Ovary (tissue), 9 donors: ENCODE measurements around the gene CHERP. TPM values are rescaled to one million over a fixed set of nuclear protein-coding genes. Genes with fewer than 3 reads are reported as not detected.
"Not testable (repeated sequence)": the region's sequence is repeated elsewhere in the genome, so short reads cannot be mapped to it uniquely, and the experiment has no call there.

Experiments
- DNase-seq, 5 donors: peaks; one replicate each; pipeline ENCODE4 v3.0.0-alpha.2; 2019 to 2020
- H3K27ac ChIP-seq, 2 donors: fragments of 200-600 bp; one replicate each; pipeline versions ENCODE4 v1.5.1 to v1.8.0; 2019 to 2022
- H3K27me3 ChIP-seq: fragments of 200-600 bp; one replicate; pipeline ENCODE4 v1.8.0; 2022
- H3K36me3 ChIP-seq: fragments of 200-600 bp; sonication (generic); one replicate; pipeline ENCODE4 v1.5.1; 2019
- H3K4me1 ChIP-seq: one replicate; pipeline ENCODE4 v1.8.1; 2013; ENCODE audit warnings: mild to moderate bottlenecking, moderate library complexity; ENCODE audit not compliant: insufficient read depth
- H3K4me3 ChIP-seq: fragments of 200-600 bp; sonication (generic); one replicate; pipeline ENCODE4 v1.5.1; 2017
- H3K9me3 ChIP-seq, 2 donors: fragments of 200-600 bp in 1 of 2; sonication (generic) in 1 of 2; one replicate each; pipeline versions ENCODE4 v1.5.1 to v1.8.1; 2013 to 2019; ENCODE audit warnings: mild to moderate bottlenecking in 1 of 2, moderate library complexity in 1 of 2
- EP300 ChIP-seq: sonication (generic); formaldehyde crosslinking; IDR thresholded peaks from one replicate; pipeline ENCODE4 v1.6.1; 2017; ENCODE audit warnings: antibody characterized with exemption
- POLR2A ChIP-seq: fragments of 450-650 bp; IDR thresholded peaks from one replicate; pipeline ENCODE4 v1.6.1; 2017; ENCODE audit warnings: antibody characterized with exemption, mild to moderate bottlenecking, moderate library complexity
- WGBS, 3 donors: extraction: QIAGEN DNeasy Blood & Tissue Kit in 1 of 3; methylation state at CpG; one replicate each; pipeline versions ENCODE4 v1.1.5 to v1.1.7; 2013 to 2017; 5-methylcytosine and 5-hydroxymethylcytosine counted together
- intact Hi-C, 4 donors: fragments of 100-400 bp; cut with DNase I; formaldehyde crosslinking; loops; one replicate each; pipeline versions ENCODE4 v1.11.0 to v1.15.1; 2022 to 2023
- polyA plus RNA-seq, 2 donors: library from polyadenylated mRNA; stranded (reverse); fragments of 200-250 nt in 1 of 2; fragments of 350-450 nt in 1 of 2; fragmentation: Illumina TruSeq in 1 of 2; extraction: RNeasy Lipid Tissue Mini Kit (QIAGEN cat#74804) in 1 of 2; gene quantifications; one replicate each; pipeline ENCODE4 v1.2.3, GENCODE V29; 2013 to 2014
- total RNA-seq, 7 donors: library from RNA; depleted of rRNA in 2 of 7; stranded (reverse); fragments of >200 nt in 2 of 7; fragmentation: NEBNext Ultra II Directional in 3 of 7; extraction: Animal tissue kit (Norgen Biotek cat#: 25700) in 3 of 7; gene quantifications; one replicate each; pipeline versions ENCODE4 v1.1.0 to v1.2.4, GENCODE V29; 2016 to 2023
- TF ChIP-seq, protein P1 (sequence below), 3 donors: fragments of 450-650 bp in 2 of 3; fragments of 200-600 bp in 1 of 3; IDR thresholded peaks; one replicate each; pipeline versions ENCODE4 v1.5.1 to v1.8.0; 2016 to 2022; ENCODE audit warnings: antibody characterized with exemption in 3 of 3, mild to moderate bottlenecking in 1 of 3
- donor health status: DM: no; HTN: no; CAD: no; lungs with moderate emphysema.
- donor health status: DM: no; HTN: no; CAD: no.
- donor health status: Bipolar disorder and iron deficiency.
- donor health status: DM: yes; HTN: yes; CAD: no.
- donor health status: DM: no; HTN: no; CAD: no.
- donor health status: DM: yes; HTN: yes; CAD: no.

CHERP gene
- total and polyA plus RNA-seq, 9 donors = 5.9 to 52.6 (median 39.7) TPM

- Histone ChIP-seq H3K4me1 (no peaks in the 10 kb centered on the region), H3K27me3 (no peaks in the 10 kb centered on the region)
Observed at GRCh38 chr19:16548956-16549355, 6.7 kb upstream of the CHERP start.

DNA sequence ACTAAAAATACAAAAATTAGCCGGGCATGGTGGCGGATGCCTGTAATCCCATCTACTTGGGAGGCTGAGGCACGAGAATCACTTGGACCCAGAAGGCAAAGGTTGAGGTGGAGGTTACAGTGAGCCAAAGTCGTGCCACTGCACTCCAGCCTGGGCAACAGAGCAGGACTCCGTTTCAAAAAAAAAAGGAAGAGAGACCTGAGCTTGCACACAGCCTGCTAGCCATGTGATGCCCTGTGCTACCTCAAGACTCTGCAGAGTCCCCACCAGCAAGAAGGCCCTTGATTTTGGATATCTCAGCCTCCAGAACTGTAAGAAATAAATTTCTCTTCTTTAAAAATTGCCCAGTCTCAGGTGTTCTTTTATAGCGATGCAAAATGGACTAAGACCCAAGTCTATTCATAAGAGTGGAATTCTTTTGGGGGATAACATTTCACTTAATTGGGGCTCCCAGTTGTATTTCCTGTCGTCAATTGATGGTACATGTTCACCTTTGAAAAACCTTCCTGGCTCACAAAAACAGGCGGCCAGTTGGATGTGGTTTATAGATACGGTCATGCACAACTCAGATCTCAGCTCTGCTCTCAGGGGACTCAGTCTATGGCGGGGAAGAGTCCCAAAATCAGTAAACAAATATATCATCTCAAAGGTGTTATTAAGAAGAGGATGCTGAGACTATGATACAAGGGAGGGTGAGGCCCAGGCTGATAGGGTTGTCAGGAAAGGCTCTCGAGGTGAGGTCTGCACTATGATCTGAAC lies 2.4 kb upstream of the CHERP start:
- Histone ChIP-seq H3K4me1 (peaks cover 9% of the 10 kb centered on the region), H3K27ac (no peak overlapping the region), H3K27me3 (no peaks in the 10 kb centered on the region), H3K9me3 (no peaks in the 10 kb centered on the region), H3K36me3 (no peaks in the 10 kb centered on the region), H3K4me3 (no peak overlapping the region)
- DNase-seq = no peak
- TF ChIP-seq EP300 (no peak), POLR2A (no peak)
- TF ChIP-seq, protein P1, sequence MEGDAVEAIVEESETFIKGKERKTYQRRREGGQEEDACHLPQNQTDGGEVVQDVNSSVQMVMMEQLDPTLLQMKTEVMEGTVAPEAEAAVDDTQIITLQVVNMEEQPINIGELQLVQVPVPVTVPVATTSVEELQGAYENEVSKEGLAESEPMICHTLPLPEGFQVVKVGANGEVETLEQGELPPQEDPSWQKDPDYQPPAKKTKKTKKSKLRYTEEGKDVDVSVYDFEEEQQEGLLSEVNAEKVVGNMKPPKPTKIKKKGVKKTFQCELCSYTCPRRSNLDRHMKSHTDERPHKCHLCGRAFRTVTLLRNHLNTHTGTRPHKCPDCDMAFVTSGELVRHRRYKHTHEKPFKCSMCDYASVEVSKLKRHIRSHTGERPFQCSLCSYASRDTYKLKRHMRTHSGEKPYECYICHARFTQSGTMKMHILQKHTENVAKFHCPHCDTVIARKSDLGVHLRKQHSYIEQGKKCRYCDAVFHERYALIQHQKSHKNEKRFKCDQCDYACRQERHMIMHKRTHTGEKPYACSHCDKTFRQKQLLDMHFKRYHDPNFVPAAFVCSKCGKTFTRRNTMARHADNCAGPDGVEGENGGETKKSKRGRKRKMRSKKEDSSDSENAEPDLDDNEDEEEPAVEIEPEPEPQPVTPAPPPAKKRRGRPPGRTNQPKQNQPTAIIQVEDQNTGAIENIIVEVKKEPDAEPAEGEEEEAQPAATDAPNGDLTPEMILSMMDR (IDR thresholded peaks at IDR 0.05) = no peak
- intact Hi-C loops = no loop called here
- WGBS, 3 donors = 85 to 88% (median 85%) methylated on average over 11 of the region's 11 CpGs

More at GRCh38 chr19:16548956-16549355, 6.7 kb upstream of the CHERP start:
- DNase-seq = no peak
- intact Hi-C loops = no loop called here
- 88 to 95% (median 93%) methylated on average over 4 of the region's 4 CpGs for WGBS, 3 donors
- no peaks in the 10 kb centered on the region for H3K36me3 ChIP-seq
- TF ChIP-seq EP300 (no peak), POLR2A (no peak)
- TF ChIP-seq, protein P1 (IDR thresholded peaks at IDR 0.05) = no peak
- no peak overlapping the region for H3K27ac ChIP-seq
- no peaks in the 10 kb centered on the region for H3K9me3 ChIP-seq
- no peak overlapping the region for H3K4me3 ChIP-seq

DNA sequence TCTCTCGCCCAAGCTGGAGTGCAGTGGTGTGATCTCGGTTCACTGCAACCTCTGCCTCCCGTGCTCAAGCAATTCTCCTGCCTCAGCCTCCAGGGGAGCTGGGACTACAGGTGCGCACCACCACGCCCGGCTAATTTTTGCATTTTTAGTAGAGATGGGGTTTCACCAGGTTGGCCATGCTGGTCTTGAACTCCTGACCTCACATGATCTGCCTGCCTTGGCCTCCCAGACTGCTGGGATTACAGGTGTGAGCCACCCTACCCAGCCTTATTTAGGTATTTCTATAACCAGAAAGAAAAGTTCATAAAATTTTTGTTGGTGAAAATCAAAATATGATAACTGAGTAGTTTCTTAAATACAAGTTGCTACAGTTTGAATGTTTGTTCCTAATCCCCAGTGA lies 1.5 kb upstream of the CHERP start:
- H3K9me3 ChIP-seq, H3K4me3 ChIP-seq, H3K27me3 ChIP-seq, H3K36me3 ChIP-seq, DNase-seq, H3K27ac ChIP-seq, intact Hi-C loops: not testable (repeated sequence)
- H3K4me1 ChIP-seq = peaks cover 10% of the 10 kb centered on the region
- WGBS, 3 donors = 79 to 84% (median 80%) methylated on average over 6 of the region's 6 CpGs

GRCh38 chr19:16542910-16543472 lies 754 bp upstream of the CHERP start:
- DNase-seq = no peak
- H3K9me3 ChIP-seq = no peaks in the 10 kb centered on the region
- peaks cover 10% of the 10 kb centered on the region for H3K4me1 ChIP-seq
- no peaks in the 10 kb centered on the region for H3K36me3 ChIP-seq
- TF ChIP-seq EP300 = no peak
- TF ChIP-seq POLR2A = no peak
- TF ChIP-seq, protein P1 (IDR thresholded peaks at IDR 0.05) = no peak
- H3K4me3 ChIP-seq = peak overlapping the region; percentile 84
- peak overlapping the region; percentile 75 to 78 for H3K27ac ChIP-seq
- intact Hi-C loops = no loop called here
- no peaks in the 10 kb centered on the region for H3K27me3 ChIP-seq
- 2 to 4% (median 3%) methylated on average over 15 of the region's 15 CpGs for WGBS, 3 donors

DNA sequence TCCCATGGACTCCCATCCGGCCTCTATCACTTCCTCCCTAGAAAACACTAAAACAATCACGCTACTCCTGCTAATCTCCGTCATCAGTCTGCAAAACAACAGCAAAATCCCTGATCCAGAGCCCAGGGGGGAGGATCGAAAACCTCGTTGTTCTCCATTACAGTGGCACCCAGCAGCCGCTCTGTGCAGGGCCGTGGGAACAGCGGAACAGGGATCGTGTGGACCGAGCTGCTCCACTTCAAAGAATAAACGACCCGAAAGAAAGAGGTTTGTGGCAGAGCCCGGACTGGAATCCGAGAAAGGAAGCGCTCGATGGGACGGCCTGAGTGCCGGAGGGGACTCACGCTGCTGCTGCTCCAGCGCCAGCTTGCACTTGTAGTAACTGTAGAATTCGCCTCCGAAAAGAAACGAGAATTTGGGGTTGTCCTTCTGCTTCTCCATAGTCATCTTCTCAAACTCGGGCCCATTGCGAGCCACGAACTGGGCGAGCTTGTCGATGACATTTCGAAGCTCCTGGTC lies 652 bp downstream of the CHERP start:
- DNase-seq = no peak
- H3K9me3 ChIP-seq = no peaks in the 10 kb centered on the region
- H3K27me3 ChIP-seq = no peaks in the 10 kb centered on the region
- WGBS, 3 donors = 0 to 1% (median 1%) methylated on average over 29 of the region's 29 CpGs
- H3K4me3 ChIP-seq = peak overlapping the region; percentile 84
- TF ChIP-seq EP300 = no peak
- no peak for TF ChIP-seq POLR2A
- TF ChIP-seq, protein P1 (IDR thresholded peaks at IDR 0.05) = no peak
- H3K4me1 ChIP-seq = peaks cover 10% of the 10 kb centered on the region
- intact Hi-C loops = no loop called here
- no peaks in the 10 kb centered on the region for H3K36me3 ChIP-seq
- peak overlapping the region; percentile 76 to 78 for H3K27ac ChIP-seq
